Loucy (cell line): Measurements from ENCODE around the gene CZIB.

Experiments
- H2AFZ ChIP-seq: fragments of 200-600 bp; sonication (generic); 2 replicates; pipeline ENCODE4 v1.6.0; 2016; ENCODE audit warnings: antibody characterized with exemption, mild to moderate bottlenecking, low read length, moderate library complexity
- H3F3A ChIP-seq: fragments of 200-600 bp; 2 replicates; pipeline ENCODE4 v1.6.0; 2016; ENCODE audit warnings: antibody characterized with exemption, low read depth, mild to moderate bottlenecking
- H3K27me3 ChIP-seq: fragments of 200-600 bp; sonication (generic); 2 replicates; pipeline ENCODE4 v1.6.1; 2014; ENCODE audit warnings: low read length, mild to moderate bottlenecking; ENCODE audit not compliant: insufficient read depth, poor library complexity, severe bottlenecking
- H3K36me3 ChIP-seq: fragments of 200-600 bp; sonication (generic); 2 replicates; pipeline ENCODE4 v1.6.1; 2016; ENCODE audit warnings: low read length; ENCODE audit not compliant: insufficient read depth
- H3K4me1 ChIP-seq: fragments of 200-600 bp; sonication (generic); 2 replicates; pipeline ENCODE4 v1.5.1; 2014; ENCODE audit warnings: low read length, mild to moderate bottlenecking; ENCODE audit not compliant: insufficient read depth, poor library complexity, severe bottlenecking
- H3K4me2 ChIP-seq: fragments of 200-600 bp; sonication (generic); 2 replicates; pipeline ENCODE4 v1.6.0; 2014; ENCODE audit warnings: antibody characterized with exemption, low read length, low read depth, mild to moderate bottlenecking; ENCODE audit not compliant: poor library complexity, severe bottlenecking
- H3K4me3 ChIP-seq: fragments of 200-600 bp; sonication (generic); 2 replicates; pipeline ENCODE4 v1.5.1; 2014; ENCODE audit warnings: low read length, mild to moderate bottlenecking, mixed read lengths; ENCODE audit not compliant: poor library complexity, severe bottlenecking
- H3K79me2 ChIP-seq: fragments of 200-600 bp; sonication (generic); 2 replicates; pipeline ENCODE4 v1.6.1; 2014; ENCODE audit warnings: low read length; ENCODE audit not compliant: insufficient read depth
- H3K9ac ChIP-seq: fragments of 200-600 bp; sonication (generic); 2 replicates; pipeline ENCODE4 v1.6.0; 2014; ENCODE audit warnings: mild to moderate bottlenecking, low read depth, low read length, moderate library complexity; ENCODE audit not compliant: poor library complexity, severe bottlenecking
- H3K9me2 ChIP-seq: fragments of 200-600 bp; sonication (generic); replicated peaks from 2 replicates; pipeline ENCODE4 v1.6.1; 2016; ENCODE audit warnings: low read depth, low read length, mixed read lengths
- H3K9me3 ChIP-seq: fragments of 200-600 bp; sonication (generic); 2 replicates; pipeline ENCODE4 v1.6.1; 2014; ENCODE audit warnings: mild to moderate bottlenecking, antibody characterized with exemption, low read length, low read depth; ENCODE audit not compliant: insufficient read depth
- H4K20me1 ChIP-seq: fragments of 200-600 bp; sonication (generic); 2 replicates; pipeline ENCODE4 v1.6.0; 2014; ENCODE audit warnings: antibody characterized with exemption, low read length, mild to moderate bottlenecking; ENCODE audit not compliant: insufficient read depth, poor library complexity, severe bottlenecking
- EZH2phosphoT487 ChIP-seq: fragments of 200-600 bp; IDR thresholded peaks from 2 replicates; pipeline ENCODE4 v1.6.1; 2018; ENCODE audit warnings: antibody characterized with exemption, mild to moderate bottlenecking, moderate library complexity, borderline replicate concordance
- TF ChIP-seq, protein P1 (sequence below): fragments of 200-600 bp; sonication (generic); conservative IDR thresholded peaks from 2 replicates; pipeline ENCODE4 v1.5.1; 2014; ENCODE audit warnings: mild to moderate bottlenecking, antibody characterized with exemption, low read length

The CZIB gene

GRCh38 chr1:53218201-53218600 is 2.2 kb downstream of the CZIB start:
- Histone ChIP-seq H3K4me1 (peaks cover 19% of the 10 kb centered on the region), H3K36me3 (peaks cover 12% of the 10 kb centered on the region; the same call in 1 of the 2 replicates), H3K27me3 (no peaks in the 10 kb centered on the region), H2AFZ (no peak overlapping the region), H3K9ac (no peak overlapping the region), H3K4me3 (no peak overlapping the region), H3K9me2 (no peaks in the 10 kb centered on the region), H3K79me2 (peaks cover 25% of the 10 kb centered on the region), H3F3A (no peaks in the 10 kb centered on the region), H4K20me1 (no peaks in the 10 kb centered on the region), H3K9me3 (no peaks in the 10 kb centered on the region), H3K4me2 (no peak overlapping the region)
- TF ChIP-seq, protein P1, sequence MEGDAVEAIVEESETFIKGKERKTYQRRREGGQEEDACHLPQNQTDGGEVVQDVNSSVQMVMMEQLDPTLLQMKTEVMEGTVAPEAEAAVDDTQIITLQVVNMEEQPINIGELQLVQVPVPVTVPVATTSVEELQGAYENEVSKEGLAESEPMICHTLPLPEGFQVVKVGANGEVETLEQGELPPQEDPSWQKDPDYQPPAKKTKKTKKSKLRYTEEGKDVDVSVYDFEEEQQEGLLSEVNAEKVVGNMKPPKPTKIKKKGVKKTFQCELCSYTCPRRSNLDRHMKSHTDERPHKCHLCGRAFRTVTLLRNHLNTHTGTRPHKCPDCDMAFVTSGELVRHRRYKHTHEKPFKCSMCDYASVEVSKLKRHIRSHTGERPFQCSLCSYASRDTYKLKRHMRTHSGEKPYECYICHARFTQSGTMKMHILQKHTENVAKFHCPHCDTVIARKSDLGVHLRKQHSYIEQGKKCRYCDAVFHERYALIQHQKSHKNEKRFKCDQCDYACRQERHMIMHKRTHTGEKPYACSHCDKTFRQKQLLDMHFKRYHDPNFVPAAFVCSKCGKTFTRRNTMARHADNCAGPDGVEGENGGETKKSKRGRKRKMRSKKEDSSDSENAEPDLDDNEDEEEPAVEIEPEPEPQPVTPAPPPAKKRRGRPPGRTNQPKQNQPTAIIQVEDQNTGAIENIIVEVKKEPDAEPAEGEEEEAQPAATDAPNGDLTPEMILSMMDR = no peak

GRCh38 chr1:53214376-53214940 is 6.0 kb downstream of the CZIB start:
- Histone ChIP-seq H3K9me3 (no peaks in the 10 kb centered on the region), H3K79me2 (peaks cover 14% of the 10 kb centered on the region), H3K4me2 (no peak overlapping the region), H2AFZ (no peak overlapping the region), H3F3A (no peaks in the 10 kb centered on the region), H3K9me2 (no peaks in the 10 kb centered on the region), H3K27me3 (no peaks in the 10 kb centered on the region), H3K4me3 (no peak overlapping the region), H4K20me1 (no peaks in the 10 kb centered on the region), H3K36me3 (peaks cover 31% of the 10 kb centered on the region; the same call in 1 of the 2 replicates), H3K4me1 (peaks cover 9% of the 10 kb centered on the region), H3K9ac (no peak overlapping the region)
- TF ChIP-seq, protein P1 = no peak
- no peak for TF ChIP-seq EZH2phosphoT487

DNA sequence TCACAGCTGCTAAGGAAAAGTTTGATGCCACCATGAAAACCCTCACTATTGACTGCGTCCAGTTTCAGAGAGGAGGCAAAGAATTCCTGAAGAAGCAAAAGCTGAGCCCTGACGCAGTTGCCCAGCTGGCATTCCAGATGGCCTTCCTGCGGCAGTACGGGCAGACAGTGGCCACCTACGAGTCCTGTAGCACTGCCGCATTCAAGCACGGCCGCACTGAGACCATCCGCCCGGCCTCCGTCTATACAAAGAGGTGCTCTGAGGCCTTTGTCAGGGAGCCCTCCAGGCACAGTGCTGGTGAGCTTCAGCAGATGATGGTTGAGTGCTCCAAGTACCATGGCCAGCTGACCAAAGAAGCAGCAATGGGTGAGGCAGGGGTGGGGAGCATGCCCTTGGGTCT is 9.5 kb downstream of the CZIB start:
- Histone ChIP-seq H3K4me1 (no peaks in the 10 kb centered on the region), H3K9me3 (peaks cover 12% of the 10 kb centered on the region; the same call in 1 of the 2 replicates), H2AFZ (no peak overlapping the region), H3K27me3 (no peaks in the 10 kb centered on the region), H4K20me1 (no peaks in the 10 kb centered on the region), H3K9ac (no peak overlapping the region), H3F3A (no peaks in the 10 kb centered on the region), H3K4me3 (no peak overlapping the region), H3K79me2 (no peaks in the 10 kb centered on the region), H3K36me3 (peaks cover 48% of the 10 kb centered on the region; the same call in 1 of the 2 replicates), H3K9me2 (no peaks in the 10 kb centered on the region), H3K4me2 (no peak overlapping the region)
- TF ChIP-seq, protein P1 = no peak
- TF ChIP-seq EZH2phosphoT487 = no peak
